Anterior cingulate cortex (tissue), 58 donors: Measurements from ENCODE around the gene MYBPHL.

Experiments
- DNase-seq, 58 donors: peaks; one replicate each; lab custom pipeline; 2025; lab: John Stamatoyannopoulos, UW

MYBPHL gene

DNA sequence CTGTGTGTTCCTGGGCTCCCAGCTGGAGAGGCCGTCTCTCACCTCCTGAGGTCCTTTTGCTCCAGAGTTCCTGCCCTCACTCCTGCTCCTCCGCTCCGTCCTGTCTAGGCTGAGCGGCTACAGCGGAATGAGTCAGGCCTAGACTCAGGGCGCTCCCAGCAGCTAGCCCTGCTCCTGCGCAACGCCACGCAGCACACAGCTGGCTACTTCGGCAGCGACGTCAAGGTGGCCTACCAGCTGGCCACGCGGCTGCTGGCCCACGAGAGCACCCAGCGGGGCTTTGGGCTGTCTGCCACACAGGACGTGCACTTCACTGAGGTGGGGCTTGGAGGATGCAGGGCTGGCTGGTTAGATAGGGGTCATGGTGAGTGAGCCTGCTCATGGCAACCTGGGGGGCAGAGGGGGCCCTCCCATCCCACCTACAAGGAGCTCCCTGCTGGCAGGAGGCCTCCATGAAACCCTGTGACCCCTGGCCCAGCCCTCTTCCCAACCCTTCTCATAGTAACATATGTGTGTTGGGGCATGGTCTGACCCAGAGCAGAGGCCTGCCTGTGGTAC lies 39.0 kb downstream of the MYBPHL start:
- no peak for DNase-seq

DNA sequence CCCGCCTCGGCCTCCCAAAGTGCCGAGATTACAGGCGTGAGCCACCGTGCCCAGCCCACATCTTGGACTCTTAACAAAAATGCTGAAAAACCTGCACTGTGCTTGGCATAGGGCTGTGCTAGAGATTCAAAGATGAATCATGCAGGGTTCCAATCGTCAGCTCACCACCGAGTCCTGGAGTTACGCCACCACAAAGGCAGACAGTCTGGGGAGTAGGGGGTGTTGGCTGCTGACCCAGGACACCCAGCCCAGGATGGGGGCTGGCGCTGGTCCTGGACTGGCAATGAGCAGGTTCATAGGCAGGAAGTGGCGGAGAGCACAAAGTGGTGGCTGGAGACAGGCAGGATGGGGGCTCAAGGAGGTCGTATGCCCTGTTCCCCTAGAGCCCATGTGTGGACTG lies 39.8 kb downstream of the MYBPHL start:
- DNase-seq: peak in 5 of 58 donors; percentile 24 to 53 (median 38)

DNA sequence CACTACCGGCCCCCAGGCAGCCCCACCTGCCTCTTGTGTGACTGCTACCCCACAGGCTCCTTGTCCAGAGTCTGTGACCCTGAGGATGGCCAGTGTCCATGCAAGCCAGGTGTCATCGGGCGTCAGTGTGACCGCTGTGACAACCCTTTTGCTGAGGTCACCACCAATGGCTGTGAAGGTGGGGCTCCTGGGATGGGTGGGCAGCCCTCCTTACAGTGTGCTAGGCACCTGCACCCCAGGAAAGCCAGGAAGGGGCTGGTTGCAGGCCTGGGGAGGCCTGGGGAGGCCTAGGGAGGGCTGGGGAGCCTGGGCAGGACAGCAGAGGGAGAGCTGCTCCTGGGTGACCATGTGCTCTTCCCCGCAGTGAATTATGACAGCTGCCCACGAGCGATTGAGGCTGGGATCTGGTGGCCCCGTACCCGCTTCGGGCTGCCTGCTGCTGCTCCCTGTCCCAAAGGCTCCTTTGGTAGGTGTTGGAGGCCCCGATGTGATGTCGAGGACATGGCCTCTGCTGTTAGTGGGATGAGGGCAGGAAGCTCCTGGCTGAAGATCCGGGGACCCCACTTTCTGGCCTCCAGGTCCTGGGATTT lies 41.0 kb downstream of the MYBPHL start:
- DNase-seq: no peak

DNA sequence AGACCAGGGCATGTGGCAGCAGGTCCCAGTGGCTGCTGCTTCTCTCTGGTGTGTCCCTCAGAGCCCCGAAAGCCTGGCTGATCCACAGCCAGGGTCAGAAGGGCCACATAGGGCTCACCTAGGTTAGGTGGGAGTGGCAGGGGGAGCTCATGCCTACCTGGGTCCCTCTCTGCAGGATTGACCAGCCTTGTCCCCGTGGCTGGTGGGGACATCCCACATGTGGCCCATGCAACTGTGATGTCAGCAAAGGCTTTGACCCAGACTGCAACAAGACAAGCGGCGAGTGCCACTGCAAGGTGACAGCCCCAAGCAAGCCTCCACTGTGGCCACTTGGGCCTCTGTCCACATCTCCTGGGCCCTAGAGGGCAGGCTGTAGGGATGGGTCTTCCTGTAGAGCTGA lies 41.8 kb downstream of the MYBPHL start:
- no peak for DNase-seq

DNA sequence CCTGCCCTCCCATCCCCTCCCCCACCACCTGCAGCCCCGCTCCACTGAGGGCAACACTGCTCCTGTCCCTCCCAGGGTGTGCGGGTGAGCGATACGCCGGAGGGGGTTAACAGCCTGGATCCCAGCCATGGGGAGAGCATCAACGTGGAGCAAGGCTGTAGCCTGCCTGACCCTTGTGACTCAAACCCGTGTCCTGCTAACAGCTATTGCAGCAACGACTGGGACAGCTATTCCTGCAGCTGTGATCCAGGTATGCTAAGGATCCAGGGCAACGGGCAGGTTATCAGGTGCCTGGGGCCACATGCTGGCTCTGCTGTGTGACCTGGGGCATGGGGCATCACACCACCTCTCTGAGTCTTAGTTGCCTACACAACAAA lies 42.4 kb downstream of the MYBPHL start:
- DNase-seq: no peak

DNA sequence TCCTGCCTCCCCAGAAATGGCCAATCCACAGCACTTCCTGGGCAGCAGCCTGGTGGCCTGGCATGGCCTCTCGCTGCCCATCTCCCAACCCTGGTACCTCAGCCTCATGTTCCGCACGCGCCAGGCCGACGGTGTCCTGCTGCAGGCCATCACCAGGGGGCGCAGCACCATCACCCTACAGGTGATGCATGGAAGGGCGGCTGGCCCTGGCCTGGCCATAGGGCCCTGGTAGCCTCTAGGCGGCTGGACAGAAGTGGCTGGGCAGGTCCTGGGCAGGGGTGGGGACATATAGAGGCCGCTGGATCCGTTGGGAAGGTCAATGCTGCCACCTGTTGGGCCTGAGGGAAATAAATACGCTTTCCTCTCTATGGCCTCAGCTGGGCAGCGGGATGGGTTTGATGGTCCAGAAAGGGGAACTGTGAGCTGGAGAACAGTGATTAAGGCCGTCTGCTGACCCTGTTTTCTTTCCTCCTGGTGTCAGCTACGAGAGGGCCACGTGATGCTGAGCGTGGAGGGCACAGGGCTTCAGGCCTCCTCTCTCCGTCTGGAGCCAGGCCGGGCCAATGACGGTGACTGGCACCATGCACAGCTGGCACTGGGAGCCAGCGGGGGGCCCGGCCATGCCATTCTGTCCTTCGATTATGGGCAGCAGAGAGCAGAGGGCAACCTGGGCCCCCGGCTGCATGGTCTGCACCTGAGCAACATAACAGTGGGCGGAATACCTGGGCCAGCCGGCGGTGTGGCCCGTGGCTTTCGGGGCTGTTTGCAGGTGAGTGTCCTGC lies 43.0 kb downstream of the MYBPHL start:
- peak in 52 of 58 donors; percentile 37 to 94 (median 74) for DNase-seq

DNA sequence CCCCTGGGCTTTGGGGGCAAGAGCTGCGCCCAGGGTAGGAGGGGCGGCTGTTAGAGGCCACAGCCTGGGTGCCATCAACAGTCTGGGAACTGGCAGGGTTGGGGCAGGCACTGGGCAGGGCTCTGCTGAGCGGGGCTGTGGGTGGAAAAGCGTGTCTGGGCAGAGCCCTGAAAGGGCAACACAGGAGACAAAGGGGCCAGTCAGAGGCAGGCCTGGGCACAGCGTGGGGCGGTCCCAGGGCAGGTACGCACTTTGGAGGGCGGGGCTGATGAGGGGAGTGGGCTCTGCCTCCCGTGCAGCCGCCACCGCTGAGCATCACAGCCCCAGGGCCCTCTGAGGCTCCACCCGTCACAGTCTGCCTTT lies 43.6 kb downstream of the MYBPHL start:
- DNase-seq: peak in 7 of 58 donors; percentile 44 to 75 (median 57)

DNA sequence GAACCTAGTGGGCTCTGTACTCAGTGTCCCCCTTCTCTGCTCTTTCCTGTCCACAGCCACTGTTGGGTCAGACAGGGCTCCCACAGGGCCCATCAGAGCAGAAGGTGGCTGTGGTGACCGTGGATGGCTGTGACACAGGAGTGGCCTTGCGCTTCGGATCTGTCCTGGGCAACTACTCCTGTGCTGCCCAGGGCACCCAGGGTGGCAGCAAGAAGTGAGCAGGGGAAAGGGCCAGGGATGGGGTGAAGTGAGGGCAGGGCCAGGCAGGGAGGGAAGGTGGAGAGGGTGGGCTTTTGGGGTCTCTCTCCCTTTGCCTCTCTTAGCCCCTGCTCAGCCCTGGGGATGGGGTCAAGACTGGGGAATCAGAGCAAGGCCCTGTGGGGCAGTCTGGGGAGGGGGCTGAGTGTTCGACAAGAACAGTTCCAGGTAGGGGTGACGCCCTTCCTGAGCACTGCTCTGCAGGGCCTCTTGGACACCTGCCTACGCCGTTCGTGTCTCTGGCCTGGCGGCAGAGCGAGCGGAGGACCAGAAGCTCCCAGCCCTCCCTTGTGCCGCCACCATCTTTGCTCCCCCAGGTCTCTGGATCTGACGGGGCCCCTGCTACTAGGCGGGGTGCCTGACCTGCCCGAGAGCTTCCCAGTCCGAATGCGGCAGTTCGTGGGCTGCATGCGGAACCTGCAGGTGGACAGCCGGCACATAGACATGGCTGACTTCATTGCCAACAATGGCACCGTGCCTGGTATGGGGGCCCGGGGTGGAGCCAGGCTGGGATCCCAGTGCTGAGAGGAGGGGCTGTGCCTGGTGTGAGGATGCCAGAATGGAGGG lies 44.4 kb downstream of the MYBPHL start:
- peak in 1 of 58 donors; percentile 31 for DNase-seq

DNA sequence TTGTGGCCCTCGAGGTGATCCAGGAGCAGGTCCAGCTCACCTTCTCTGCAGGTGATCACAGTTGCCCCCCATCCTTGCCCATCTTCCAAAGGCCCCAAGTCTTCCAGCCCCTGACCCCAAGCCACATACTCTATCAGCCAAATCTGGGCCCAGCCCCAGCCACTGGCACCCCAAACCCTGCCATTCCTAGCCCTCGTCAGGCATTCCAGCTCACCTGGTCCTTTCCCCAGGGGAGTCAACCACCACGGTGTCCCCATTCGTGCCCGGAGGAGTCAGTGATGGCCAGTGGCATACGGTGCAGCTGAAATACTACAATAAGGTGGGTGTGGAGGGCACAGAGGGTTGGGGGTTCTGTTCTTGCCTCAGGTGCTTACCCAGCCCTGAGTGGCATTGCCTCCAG lies 45.2 kb downstream of the MYBPHL start:
- no peak for DNase-seq

DNA sequence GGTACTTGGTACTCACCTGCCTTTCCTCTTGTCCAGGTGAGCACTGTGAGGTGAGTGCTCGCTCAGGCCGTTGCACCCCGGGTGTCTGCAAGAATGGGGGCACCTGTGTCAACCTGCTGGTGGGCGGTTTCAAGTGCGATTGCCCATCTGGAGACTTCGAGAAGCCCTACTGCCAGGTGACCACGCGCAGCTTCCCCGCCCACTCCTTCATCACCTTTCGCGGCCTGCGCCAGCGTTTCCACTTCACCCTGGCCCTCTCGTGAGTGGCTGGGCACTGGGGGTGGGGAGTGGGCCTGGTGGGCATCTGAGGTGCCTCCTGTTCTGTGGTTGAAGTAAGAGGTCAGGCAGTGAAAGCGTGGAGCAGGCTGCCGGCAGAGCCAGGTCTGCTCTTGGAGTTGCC lies 45.8 kb downstream of the MYBPHL start:
- DNase-seq: no peak

DNA sequence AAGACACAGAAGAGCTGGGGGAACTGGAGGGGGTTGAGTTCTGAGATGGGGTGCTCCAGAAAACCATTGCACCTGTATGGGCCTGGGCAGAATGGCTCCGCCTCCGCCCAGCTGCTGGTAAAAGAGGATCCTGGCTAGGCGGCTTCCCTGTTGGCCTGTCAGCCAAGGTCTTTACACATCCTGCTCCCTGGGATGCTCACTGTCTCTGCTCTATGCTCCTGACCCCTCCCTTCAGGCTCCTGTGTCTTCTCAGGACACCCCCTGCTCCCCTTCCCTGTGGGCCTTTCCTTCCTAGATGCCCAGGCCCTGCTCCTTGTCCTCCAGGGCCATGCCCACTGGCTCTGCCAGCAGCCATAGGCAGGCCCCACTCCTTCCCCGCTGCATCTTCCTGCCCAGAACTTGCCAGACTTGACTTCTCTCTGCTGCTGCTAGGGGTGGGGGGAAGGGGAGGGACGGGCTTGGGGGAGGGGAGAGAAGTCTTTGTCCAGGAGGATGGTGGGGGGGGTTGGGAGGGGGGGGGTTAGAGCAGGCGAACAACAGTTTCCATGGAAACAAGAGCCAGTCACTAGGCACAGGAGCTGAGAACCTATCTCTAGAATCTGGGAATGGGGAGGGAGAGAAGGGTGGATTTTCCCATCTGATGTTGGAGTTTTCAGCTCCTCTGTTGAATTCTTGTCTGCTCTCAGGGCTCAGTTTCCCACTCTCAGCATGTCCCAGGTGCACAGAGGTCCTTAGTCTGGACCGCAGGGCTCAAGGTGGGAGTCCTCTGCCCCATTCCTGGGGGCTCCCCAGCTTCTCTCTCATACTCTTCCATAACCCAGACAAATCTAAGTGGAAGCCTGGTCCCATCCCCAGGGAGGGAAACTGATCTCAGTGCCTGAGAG lies 46.9 kb downstream of the MYBPHL start:
- DNase-seq: no peak

DNA sequence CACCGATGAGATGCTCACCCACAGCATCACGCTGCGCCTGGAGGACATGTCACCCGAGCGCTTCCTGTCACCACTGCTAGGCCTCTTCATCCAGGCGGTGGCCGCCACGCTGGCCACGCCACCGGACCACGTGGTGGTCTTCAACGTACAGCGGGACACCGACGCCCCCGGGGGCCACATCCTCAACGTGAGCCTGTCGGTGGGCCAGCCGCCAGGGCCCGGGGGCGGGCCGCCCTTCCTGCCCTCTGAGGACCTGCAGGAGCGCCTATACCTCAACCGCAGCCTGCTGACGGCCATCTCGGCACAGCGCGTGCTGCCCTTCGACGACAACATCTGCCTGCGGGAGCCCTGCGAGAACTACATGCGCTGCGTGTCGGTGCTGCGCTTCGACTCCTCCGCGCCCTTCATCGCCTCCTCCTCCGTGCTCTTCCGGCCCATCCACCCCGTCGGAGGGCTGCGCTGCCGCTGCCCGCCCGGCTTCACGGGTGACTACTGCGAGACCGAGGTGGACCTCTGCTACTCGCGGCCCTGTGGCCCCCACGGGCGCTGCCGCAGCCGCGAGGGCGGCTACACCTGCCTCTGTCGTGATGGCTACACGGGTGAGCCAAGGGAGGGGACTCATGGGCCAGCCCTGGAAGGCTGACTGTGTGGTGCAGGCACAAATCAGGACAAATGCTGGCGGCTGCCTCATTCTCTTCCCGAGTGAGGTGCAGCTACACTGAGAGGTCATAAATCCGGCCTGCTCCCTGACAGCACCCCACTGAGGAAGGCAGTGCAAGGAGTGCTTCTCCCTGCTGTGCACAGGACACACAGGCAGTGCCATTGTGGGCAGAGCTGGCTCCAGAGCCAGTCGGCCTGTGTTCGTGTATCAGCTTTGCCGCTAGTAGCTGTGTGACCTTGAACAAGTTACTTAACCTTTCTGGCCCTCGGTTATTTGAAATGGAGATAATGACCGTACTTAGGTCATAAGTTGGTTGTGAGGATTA lies 48.0 kb downstream of the MYBPHL start:
- no peak for DNase-seq

DNA sequence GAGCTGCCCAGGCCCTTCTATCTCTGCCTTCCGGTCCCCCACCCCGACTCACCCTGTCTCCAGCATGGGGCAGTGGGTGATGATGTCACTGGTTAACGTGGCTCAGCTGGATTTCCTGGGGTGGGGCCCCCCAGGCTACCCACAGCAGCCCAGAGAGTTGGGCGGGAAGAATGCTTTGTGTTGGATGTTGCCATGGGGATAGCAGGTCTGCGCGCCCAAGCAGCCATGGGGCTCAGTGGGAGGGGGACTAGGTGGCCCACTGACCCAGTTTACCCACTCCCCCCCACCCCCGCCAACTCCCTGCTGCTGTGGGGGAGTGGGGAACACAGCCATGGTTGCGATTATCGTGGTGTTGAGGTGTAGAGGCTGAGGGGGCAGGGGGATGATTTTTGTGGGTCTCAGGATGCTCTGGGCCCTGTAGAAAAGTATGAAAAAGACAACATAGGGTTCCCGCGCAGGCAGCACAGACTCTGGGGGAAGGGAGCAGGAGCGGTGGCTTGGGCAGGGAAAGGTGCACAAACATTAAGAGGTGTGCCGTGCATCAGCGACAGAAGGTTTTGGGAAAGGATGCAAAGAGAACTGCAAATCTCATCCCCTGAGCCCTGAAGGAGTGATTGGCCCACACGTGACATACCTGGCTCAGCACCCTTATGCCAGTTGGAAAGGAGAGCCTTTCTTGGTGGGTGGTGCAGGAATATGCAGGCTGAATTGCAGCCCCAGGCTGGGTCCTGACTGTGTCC lies 49.0 kb downstream of the MYBPHL start:
- DNase-seq: no peak

DNA sequence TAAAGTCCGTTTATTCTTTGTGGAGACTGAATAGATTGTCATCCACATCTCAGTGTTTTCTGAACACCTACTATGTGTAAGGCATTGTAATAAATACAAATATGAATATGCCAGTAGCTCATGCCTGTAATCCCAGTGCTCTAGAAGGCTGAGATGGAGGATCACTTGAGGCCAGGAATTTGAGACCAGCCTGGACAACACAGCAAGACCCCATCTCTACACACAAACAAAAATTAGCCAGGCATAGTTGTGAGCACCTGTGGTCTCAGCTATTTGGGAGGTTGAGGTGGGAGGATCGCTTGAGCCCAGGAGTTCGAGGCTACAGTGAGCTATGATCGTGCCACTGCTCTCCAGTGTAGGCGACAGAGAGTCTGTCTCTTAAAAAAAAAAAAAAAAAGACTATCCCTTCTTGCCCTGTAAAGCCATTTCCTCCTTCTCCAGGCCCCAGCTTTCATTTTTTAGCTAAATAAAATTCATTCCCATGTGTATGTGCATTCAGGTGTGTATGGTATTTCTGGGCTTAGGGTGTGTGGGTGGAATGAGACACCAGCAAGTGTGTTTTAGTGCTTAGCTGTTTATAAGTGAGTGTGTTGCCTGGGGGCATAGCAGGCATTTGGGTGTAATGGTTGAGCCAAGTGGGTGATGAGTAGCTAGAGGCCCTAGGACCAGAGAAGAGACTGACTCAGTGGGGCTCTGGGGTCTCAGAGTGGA lies 49.7 kb downstream of the MYBPHL start:
- DNase-seq: no peak

DNA sequence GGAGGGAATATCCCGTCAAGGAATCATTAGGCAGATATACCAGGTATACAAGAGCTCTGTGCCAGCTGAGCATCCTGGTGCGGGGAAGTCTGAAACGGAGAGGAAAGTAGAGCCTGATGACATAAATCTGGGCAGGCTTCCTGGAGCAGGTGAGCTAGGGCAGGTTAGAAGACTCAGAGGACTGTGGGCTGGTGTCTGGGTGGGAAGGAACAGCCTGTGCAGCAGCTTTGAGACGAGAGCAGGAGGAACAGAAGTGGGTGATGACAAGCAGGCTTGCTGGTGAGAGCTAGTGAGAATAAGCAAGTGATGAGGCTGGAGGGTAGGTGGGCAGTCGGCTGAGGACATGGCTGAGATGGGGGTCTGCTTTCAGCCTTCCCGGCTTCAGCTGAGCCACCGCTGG lies 50.7 kb downstream of the MYBPHL start:
- DNase-seq: peak in 16 of 58 donors; percentile 18 to 54 (median 42)

DNA sequence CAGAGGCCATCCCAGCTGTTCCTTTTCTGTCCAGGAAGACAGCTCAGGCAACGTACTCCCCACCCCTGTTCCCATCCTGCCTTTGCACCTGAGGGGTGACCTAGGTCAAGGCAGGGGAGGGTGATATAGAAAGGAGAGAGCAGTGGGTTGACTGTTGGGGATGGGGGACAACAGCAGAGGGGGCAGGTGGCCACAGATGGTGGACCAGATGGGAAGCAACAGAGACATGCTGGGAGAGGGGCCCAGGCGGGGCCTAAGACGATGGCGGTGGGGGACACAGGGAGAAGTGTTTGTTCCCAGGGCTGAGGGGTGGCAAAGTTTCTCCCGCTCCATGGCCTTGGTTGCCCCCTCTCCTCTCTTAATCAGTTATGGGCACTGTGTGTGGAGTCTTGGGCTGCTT lies 51.1 kb downstream of the MYBPHL start:
- no peak for DNase-seq

DNA sequence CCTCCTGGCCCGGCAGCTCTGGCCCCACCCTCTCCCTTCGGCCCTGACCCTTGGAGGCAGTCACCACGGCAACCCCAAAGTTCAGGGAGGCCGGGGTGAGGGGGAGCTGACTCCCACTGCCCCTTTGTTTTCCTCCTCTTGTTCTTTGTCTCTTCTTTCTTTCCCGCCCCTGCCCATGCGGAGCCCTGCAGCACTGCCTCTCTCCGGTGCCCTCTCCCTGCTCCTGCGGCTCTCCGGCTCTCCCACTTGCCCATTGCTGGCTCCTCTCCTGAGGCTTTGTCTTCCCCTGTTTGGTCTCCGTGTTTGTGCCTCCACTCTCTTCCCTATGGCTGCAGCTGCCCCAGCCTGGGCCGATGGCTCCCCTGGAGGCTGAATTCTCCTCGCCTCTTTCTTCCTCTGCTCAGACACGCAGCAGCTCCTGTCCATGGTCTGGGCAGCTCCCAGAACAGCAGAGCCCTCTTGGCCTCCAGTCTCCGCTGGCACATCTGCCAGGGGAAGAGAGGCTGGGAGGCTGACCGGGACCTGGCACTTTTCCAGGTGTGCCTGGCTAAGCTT lies 51.6 kb downstream of the MYBPHL start:
- peak in 4 of 58 donors; percentile 19 to 50 (median 22) for DNase-seq
